Activated T-helper 1 cell treated with Interleukin-2 at 50 U/mL for 16 hours (primary cell): Measurements from ENCODE around the gene FOXN3.
"Not testable (repeated sequence)": the region's sequence is repeated elsewhere in the genome, so short reads cannot be mapped to it uniquely, and the experiment has no call there.

Source experiments
- DNase-seq: peaks from one replicate; pipeline ENCODE4 v3.0.0-alpha.2; 2020; ENCODE audit warnings: low read depth

FOXN3 gene

DNA sequence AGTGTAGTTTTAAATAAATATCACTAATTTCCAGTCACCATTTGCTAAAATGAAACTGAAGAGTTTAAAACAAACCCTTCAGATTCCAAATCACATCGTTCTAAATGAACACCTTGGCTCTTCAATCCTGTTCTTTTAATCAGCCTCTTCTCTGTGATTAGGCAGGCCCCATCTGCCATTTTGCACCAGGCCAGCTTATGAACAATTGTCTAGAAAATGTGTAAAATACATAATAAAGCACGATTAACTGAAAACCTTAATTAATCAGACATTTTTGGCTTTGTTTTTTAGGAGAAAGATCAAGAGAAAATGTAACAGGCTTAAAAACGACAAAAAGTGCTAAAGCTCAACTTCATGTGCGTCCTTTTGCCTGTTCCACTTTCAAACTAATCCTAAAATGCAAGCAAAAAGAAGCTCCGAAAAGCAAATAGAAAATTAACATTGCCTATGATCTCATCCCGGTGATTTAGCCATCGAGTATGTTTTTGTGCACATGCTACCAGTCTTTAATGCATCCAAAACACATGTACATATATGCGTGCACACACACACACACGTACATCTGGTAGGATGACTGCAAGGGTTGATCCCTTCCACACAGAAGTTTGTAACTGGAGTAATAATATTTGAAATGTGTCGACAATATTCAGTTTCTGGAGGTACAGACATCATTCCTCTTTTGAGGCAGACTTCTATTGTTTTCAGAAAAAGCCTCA, 288.6 kb downstream of the FOXN3 start:
- no peak for DNase-seq

DNA sequence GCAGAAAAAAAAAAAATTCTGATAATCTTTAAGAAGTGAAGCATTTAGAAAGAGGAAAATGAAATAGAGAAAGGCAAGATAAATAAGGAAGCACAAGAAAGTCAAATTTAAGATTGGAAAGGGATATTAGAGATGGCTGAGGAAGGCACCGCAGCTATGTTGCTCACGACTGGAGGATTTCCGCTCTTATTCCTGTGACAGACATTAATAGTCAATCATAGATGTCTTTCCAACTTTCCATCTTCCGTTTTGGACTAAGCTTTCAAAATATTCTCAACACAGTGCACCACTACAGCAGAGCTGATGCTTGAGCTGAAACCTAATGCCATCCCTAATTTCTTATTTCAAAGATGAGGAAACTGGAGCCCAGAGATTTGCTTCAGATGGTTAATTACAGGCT, 290.6 kb downstream of the FOXN3 start:
- DNase-seq, result no peak

DNA sequence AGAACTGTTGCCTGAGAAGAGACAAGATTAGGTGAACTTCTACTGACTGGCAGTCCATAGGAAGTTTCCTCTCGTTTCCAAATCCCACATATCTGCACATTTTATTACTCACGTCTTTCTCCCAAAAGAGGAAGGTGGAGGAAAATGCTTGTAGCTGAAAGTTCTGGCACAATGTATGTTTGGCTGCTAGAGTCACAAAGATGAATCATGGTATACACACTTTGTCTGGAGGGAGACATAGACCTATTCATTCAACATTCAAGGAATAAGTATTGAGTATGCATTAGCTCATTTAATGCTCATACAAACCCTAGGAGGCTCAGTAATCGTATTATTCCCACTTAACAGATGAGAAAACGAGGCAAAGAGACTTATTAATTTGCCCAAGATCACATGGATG, 291.8 kb downstream of the FOXN3 start:
- DNase-seq, result no peak

DNA sequence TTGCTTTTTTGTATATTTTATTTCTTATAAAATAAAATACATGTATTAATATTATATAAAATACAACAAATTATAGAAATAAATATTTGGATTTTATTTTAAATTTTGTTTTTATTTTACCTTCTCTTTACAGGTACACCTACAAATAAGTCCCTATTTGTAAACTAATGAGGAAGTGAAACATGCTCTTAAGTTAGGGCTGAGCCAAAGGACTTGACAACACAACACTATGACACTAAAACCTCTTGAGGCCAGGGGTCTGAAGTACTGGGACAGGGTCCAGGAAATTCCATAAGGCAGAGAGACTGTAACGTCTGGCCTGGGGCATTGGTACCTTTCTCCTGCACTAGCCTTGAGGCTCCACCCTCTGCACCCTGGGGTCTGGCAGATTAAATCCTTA, 293.2 kb downstream of the FOXN3 start:
- DNase-seq, result no peak

DNA sequence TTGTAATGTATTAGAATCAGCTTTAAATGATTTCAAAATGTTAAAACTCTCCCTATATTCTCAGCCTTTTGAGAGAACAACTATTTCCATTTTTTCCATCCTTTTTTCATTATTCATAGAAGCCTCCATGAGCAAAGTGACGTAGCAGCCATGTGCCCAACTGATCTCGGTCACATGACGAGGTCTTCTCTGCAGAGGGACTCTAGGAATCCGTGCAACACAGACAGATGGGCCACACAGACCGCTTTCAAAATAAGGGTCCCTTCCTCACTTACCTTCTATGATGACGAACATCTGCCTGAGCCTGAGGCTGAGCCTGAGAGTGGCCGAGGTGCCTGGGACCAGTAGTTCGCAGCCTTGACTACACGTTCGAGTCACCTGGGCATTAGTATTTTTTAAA, 293.8 kb downstream of the FOXN3 start:
- DNase-seq, result no peak

DNA sequence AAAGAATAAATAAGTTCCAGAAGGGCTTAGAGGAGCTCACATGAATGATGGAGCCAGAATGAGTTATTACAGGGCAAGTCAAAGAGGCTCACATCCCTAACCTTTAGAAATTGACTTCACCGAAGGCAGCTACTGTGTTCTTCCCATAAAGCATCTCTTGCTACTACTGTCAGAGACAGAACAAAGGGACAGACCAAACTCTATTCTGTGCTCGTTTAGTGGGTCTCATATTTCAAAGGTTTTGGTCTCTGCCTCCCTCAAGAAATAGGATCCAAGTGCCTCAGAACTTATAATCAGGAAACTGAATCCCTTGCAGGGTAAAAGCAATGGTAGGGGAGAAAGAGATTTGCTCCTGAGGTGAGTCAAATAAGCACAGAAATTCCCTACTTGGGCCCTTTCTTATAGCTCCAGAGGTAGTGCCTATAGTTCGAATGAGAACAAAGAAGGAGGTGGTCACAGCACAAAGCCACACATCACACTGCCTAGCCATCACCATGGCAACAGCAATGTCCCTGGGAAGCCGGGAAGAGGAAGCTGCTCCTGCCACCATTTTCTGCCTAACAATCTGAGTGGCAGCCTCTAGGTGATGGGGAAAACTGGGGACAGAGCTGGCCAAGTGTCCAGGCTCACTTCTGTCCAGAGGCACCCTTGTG, 294.9 kb downstream of the FOXN3 start:
- DNase-seq, result no peak

DNA sequence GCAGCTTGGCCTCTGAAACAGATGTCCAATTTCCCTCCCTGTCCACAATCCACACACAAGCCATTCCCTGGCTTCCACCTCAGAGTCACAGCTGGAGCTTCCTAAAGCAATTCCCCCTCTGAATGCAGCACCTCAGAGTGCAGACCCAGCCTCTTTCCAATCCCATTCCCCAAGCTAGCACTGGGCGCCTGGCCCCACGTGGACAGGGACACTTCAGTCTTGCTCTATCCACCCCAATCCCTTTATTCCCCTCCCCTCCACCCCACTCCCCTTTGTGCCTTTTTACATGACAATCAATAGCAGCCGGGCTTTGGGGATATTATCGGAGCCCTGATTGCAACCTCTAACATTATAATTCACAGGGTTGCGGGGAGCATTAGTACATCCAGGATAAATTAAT, 300.0 kb downstream of the FOXN3 start:
- no peak for DNase-seq

DNA sequence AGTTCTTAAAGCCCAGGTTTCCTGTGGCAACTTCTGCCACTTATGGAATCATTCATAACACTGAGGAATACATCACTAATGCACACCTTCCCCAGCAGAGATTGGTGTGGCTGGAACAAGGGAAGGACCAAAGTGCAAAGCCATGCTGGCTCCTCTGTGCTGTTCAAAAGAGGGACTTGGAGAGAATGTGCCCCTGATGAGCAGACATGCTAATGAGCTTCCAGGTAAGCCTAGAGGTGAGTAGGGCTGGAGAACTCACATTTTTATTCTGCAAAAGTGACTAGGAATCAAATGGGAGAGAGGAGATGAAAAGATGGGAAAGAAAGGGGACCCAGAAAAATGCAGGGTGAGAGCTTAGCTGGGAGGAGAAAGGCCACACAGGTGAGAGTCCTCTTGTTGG, 302.9 kb downstream of the FOXN3 start:
- no peak for DNase-seq

DNA sequence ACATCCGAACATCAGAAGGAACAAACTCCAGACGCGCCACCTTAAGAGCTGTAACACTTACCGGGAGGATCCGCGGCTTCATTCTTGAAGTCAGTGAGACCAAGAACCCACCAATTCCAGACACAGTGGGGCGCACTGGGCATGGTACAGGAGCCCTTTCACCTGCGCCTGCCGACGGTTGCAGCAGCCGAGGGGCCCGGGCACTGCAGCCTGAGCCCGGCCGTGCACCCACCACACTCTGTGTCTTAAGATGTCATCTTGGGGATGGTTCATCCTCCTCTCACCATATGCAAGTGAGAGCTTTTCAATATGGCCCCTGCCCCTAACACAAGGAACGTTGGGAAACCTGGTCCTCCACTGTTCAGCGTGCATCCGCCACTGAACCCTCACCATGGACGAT, 304.3 kb downstream of the FOXN3 start:
- DNase-seq, result no peak

DNA sequence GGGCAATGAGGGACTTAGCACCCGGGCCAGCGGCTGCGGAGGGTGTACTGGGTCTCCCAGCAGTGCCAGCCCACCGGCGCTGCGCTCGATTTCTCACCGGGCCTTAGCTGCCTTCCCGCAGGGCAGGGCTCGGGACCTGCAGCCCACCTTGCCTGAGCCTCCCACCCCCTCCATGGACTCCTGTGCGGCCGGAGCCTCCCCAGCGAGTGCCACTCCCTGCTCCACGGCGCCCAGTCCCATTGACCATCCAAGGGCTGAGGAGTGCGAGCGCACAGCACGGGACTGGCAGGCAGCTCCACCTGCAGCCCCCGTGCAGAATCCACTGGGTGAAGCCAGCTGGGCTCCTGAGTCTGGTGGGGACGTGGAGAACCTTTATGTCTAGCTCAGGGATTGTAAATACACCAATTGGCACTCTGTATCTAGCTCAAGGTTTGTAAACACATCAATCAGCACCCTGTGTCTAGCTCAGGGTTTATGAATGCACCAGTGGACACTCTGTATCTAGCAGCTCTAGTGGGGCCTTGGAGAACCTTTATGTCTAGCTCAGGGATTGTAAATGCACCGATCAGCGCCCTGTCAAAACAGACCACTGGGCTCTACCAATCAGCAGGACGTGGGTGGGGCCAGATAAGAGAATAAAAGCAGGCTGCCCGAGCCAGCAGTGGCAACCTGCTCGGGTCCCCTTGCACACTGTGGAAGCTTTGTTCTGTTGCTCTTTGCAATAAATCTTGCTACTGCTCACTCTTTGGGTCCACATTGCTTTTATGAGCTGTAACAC, 305.1 kb downstream of the FOXN3 start:
- DNase-seq, result not testable (repeated sequence)

DNA sequence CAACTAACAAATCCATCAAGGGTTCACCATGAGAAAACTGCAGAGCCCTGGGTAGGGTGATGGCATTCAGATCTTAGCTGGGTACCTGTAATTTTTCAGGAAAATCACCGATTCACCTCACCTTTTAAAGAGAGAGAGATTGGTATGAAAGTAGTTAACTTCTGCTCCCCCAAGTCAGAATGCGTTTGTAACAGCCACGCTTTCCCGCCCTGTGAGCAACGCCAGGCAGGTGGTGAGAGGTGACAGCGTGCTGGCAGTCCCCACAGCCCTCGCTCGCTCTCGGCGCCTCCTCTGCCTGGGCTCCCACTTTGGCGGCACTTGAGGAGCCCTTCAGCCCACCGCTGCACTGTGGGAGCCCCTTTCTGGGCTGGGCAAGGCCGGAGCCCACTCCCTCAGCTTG, 305.8 kb downstream of the FOXN3 start:
- not testable (repeated sequence) for DNase-seq

DNA sequence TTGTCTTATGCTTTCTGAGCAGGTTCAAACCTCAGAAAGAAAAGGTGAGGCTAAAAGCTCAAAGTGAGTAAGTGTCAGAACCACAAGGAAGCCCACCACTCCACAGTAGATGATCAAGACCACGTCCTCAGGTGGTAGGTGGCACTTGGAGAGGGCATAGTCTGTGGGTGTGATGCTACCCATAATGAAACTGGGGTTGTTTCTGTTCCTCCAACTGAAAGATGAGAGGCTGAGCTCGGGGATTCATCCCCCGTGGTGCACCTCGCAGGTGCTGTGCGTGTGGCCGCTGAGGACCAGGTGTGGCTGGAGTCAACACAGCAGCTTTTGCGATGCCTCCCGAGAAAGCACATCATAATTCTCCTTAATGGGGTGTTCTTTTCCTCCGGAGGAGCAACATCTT, 306.9 kb downstream of the FOXN3 start:
- DNase-seq, result no peak

DNA sequence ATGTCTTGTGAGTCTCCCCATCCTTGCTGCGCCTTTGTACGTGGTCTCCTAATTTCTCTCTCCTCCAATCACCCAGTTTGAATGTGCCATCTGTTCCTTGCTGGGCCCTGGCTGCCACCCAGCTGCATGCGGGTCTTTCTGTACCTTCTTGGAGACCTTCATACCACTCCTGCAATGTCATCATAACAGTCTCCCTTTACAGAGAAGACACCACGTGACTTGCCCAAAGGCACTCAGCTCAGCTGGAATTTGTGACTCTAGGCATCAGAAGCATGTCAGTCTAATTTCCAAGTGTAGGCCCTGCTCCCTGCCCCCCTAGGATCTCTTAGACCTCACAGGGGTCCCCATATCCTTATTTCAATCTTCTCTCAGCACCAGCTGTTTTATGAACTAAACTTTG, 308.4 kb downstream of the FOXN3 start:
- no peak for DNase-seq

DNA sequence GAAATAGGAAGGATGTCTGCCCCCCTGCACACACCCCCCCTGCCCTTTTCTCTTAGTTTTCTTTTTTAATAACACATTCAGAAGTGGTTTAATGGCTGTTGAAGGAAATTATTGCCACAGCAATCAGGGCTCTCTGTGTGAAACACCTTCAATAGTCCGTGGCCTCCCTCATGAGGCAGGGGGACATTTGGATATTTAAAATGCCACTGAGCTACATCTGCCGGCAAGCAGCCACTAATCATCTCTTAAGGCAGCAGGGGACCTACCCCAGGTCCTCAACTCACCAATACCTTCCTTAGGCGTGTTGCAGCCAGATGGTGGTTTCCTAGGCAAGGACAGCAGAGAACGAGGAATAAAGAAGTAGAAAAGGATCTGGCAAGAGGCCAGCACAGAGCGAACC, 309.4 kb downstream of the FOXN3 start:
- DNase-seq, result no peak
